ENCODE results near the gene NRP1.

- TF ChIP-seq BHLHE40 (IDR thresholded peaks at IDR 0.05; ENCODE audit: low read depth, low read length) (no peak), SMC3 (IDR thresholded peaks at IDR 0.05) (no peak), CTCF (IDR thresholded peaks at IDR 0.05) (no peak), CHD2 (IDR thresholded peaks at IDR 0.05; ENCODE audit: low read length, partially characterized antibody) (no peak), HDAC2 (IDR thresholded peaks at IDR 0.05) (no peak), EP300 (IDR thresholded peaks at IDR 0.05) (no peak), CEBPB (IDR thresholded peaks at IDR 0.05) (no peak), CHD4 (IDR thresholded peaks at IDR 0.05; ENCODE audit: borderline replicate concordance) (no peak)
- TF ChIP-seq, protein P1, sequence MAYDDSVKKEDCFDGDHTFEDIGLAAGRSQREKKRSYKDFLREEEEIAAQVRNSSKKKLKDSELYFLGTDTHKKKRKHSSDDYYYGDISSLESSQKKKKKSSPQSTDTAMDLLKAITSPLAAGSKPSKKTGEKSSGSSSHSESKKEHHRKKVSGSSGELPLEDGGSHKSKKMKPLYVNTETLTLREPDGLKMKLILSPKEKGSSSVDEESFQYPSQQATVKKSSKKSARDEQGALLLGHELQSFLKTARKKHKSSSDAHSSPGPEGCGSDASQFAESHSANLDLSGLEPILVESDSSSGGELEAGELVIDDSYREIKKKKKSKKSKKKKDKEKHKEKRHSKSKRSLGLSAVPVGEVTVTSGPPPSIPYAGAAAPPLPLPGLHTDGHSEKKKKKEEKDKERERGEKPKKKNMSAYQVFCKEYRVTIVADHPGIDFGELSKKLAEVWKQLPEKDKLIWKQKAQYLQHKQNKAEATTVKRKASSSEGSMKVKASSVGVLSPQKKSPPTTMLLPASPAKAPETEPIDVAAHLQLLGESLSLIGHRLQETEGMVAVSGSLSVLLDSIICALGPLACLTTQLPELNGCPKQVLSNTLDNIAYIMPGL (CRISPR knock-in tag; IDR thresholded peaks at IDR 0.05; ENCODE audit: borderline replicate concordance) = no peak
Observed at GRCh38 chr10:33152146-33152545, 182.3 kb downstream of the NRP1 start.
